T-helper 2 cell treated with Interferon-gamma antibody and Interleukin-4, amounts not matched to agents 100 ng/mL and 5 ng/mL, for 36 hours (primary cell): ENCODE measurements around the gene MEF2B. TPM values are rescaled to one million over a fixed set of nuclear protein-coding genes. Genes with fewer than 3 reads are reported as not detected.

Experiments used
- intact Hi-C: fragments of 100-400 bp; cut with micrococcal nuclease; formaldehyde crosslinking; loops from one replicate; pipeline ENCODE4 v1.15.1; 2023
- total RNA-seq: library from RNA; stranded (reverse); gene quantifications from 2 replicates; pipeline ENCODE4 v1.2.3, GENCODE V29; 2022

Gene MEF2B
- 2.3 and 3.3 TPM in 2 replicates for total RNA-seq

DNA sequence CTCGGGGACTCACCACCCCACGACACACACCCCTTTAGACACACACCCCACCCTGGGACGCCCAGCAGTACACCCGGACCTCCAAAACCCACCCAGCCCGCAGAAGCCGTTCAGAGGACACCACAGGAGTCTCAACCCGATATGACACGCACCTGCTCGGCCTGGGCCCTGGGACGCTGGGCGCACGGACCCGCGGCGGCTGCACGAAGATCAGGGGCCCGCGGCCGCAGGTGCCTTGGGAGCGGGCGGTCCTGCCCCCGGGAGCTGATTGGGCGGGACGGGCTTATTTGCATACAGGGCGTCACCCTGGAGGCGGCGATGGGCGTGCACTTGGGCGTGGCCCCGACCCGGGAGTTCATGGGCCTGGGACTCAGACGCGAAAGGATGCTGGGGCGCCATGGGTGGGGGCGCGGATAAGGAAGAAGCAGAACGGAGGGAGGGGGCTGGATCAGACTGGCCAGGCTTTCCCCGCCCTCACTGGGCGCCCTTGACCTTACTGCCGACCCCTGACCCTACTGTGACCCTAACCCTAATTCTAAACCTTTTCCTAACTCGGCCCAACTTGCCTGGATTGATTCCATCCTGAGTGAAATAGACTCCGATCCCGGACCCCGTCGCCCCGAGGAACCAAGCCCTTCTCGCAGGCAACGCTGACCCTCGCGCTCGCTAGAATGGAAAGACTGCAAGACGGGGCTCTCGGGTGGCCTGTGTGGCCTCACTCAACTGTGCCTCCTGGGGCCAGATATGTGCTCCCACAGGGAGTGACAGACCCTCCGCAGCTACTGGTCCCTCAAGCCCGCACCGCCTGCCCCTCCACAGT lies at the start of gene MEF2B:
MEF2B (minus strand) TSS at position 211 of the 820 bp plus-strand sequence. CDS start 19,528 bp downstream, outside the sequence.
- intact Hi-C loops: no loop called here

DNA sequence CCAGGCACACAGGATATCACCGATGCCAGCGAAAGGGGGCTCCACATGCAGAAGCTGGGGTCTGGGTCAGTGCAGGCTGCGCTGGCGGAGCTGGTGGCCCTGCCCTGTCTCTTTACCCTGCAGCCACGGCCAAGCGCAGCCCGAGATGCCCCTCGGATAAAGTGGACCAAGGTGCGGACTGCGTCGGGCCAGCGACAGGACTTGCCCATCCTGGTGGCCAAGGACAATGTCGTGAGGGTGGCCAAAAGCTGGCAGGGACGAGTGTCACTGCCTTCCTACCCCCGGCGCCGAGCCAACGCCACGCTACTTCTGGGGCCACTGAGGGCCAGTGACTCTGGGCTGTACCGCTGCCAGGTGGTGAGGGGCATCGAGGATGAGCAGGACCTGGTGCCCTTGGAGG lies 48.8 kb upstream of the MEF2B start:
- intact Hi-C loops: no loop called here

- intact Hi-C loops: no loop called here
Observed at GRCh38 chr19:19217099-19217498, 47.0 kb upstream of the MEF2B start.

GRCh38 chr19:19215792-19216191 lies 45.7 kb upstream of the MEF2B start:
- intact Hi-C loops: no loop called here

DNA sequence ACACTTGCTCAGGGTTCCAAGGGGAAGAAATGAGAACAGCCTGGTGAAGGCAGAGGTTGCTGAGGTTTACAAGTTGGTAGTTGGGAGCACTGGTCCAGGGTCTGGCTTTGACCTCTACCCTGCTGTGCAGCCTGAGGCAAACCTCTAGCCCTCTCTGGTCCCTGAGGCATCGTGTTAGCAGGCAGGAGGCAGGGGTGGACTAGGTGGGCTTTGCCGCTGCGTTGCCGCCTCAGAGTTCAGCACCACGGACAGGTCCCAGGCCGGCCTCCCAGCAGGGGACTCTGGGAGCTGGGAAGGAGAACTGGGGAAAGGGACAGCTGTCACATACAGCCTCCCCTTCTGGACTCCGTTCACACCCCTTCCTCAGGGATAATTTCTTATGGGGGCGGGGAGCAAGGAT lies 44.8 kb upstream of the MEF2B start:
- intact Hi-C loops: no loop called here

DNA sequence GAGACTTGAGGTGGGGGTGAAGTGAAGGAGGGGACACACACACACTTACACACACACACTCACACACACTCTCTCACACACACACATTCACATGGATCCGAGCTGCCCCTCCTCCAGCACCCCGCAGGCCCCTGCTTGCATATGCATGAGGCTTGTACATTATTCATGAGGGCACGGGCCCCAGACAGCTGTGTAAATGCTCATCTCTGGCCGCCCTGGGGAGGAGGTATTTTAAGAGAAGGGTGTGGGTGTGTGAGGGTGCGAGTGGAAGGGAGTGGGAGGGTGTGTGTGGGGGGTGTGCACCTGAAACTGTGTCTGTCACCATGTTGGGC lies 44.1 kb upstream of the MEF2B start:
- intact Hi-C loops: no loop called here

DNA sequence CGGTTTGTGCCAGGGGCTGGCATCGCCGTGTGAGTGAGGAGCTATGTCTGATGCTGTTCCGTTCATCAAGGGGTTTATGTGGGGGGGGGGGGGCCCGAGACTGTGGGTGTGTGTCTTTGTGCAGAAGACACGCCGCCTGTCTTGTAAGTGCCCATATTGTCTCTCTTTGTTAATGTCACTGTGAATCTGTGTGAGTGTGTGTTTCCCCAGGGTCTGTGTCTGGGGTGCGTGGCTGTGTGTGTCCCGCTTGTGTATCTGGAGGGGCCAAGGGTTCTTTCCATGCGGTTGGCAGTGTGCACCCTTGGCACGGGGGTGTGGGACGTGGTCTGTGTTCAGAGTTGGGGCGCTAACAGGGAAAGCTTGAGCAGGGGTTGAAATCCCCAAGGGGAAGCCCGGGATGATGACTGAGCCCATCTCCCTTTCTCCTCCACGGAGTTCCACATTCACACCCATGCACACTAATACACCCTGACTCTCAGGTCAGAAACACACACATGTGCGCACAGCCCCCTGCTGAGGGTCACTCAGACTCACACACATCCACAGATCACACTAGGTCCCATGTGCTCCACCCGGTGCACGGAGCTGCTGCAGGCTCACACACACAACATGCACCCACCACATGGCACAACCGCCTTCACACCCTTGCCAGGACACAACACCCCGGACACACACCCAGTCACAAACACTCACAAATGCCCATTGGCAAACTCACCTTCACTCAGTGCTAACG lies 43.5 kb upstream of the MEF2B start:
- intact Hi-C loops: no loop called here

DNA sequence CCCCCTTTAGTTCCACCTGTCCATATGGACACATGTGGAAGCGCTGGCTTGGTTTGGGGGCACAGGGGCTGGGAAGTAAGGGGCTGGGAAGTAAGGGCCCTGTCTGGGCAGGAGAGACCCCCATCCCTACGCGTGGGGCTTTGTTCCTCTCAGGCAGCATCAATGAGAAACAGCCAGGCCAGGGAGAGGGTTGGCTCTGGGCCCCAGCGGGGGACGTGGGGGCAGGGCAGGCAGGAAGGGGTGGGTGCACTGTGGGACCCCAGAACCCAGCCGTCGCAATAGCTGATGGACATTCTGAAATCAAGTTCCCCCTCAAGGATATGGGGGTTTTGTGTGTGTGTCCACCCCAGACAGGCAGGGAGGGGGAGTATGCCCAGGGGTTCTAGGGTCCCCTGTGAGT lies 42.9 kb upstream of the MEF2B start:
- intact Hi-C loops: no loop called here

- intact Hi-C loops: no loop called here
Observed at GRCh38 chr19:19211499-19212420, 41.7 kb upstream of the MEF2B start, which contains the start of gene NCAN. NCAN (plus strand) TSS chr19:19211958; CDS start chr19:19216954, 4,996 bp downstream.

- intact Hi-C loops: no loop called here
Observed at GRCh38 chr19:19209372-19209771, 39.3 kb upstream of the MEF2B start.

DNA sequence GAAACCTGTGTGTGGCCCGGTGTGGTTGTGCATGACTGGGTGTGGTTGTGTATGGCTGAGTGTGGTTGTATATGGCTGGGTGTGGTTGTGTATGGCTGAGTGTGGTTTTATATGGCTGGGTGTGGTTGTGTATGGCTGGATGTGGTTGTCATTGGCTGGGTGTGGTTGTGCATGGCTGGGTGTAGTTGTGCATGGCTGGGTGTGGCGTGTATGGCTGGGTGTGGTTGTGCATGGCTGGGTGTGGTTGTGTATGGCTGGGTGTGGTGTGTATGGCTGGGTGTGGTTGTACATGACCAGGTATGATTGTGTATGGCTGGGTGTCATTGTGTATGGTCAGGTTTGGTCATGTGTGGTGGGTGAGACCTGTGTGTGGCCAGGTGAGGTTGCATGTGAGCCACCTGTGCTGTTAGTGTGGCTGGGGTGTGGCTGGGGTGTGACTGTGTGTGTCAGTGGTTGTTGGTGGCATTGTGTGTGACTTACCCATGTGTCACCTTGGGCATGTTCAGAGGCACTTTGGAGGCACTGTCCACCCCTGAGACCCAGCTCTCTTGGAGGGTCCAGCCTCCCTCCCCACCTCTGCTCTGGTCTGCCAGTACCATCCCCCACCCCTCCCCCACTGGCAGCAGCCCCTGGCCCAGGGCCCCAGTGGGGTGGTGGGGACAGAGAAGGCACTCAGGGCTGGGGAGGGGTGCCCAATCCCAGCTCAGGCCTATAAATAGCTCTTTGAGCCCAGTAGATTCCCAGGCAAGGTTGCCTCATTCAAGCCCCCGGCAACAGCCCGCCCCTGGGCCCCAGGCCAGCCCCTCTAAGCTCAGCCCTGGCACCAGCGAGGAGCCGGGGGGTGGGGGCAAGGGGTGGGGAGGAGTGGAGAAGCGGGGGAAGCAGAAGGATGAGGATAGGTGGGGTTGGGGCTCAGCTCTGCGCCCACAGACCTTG lies 37.8 kb upstream of the MEF2B start:
- intact Hi-C loops: no loop called here

DNA sequence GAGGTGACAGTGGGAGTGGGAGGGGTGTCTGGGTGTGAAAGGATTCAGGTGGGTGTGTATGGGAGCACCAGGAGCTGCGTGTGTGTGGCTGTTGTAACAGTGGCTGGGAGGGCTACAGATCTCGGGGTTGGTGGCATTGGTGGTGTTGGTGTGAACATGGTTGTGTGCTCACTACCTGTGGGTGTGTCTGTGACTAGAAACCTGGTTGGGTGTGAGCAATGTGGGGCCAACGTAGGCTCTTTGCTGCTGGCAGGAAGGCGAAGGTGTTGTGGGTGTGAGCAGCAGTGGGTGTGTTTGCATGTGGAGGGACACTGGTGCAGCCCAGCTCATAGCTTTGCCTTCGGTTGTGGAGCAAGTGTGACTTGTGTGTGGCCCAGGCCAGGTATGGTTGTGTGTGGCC lies 36.9 kb upstream of the MEF2B start:
- intact Hi-C loops: no loop called here

DNA sequence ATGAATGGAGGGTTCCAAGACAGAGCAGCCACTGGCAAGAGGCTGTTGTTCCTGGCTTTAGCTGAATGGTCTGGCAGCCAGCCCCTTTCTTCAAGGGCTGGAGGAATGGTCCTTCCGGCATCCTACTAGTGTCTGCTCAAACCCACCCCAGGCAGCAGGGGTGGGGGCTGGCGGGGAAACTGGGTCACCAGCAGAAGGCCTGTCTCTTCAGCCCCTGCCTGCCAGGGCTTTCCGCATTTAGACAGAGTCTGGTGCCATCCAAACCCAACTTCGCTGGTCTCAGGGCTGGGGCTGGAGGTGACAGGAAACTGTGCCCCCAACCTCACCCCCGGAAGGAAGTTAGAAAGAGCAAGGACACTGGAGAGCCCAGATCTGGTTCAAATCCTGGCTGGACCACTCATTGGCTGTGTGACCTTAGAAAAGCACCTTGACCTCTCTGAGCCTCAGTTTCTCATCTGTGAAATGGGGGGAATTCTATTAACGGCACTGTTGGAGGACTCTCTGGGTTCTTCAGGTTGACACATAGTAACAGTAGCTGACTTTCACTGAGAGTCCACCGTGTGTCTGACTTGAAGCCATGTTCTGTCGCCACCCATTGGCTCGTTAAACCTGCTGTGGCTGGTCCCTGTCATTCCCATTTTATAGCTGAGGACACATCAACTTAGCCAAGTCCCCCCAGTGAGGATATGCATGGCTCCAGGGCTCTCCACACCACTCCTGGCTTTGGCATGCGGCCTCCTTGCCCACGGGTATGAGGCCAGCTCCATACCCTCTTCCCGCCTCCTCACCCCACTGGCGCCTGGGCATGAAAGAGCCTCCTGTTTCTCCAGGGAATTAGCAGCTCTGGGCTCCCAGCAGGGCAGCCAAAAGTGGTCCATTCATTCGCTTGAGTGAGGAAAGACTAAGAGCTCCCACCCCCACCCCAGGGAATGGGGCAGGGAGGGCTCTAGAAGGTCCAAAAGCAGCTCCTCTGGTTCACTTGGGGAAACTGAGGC lies 35.6 kb upstream of the MEF2B start:
- intact Hi-C loops: no loop called here

GRCh38 chr19:19204181-19204580 lies 34.1 kb upstream of the MEF2B start:
- intact Hi-C loops: no loop called here

- intact Hi-C loops: loop anchor here (1.0 kb wide), 1 partner anchor 11 kb away; the partner anchor contains the start of genes BORCS8 and RFXANK
Observed at GRCh38 chr19:19203012-19203856, 33.2 kb upstream of the MEF2B start, which contains the start of gene NR2C2AP. NR2C2AP (minus strand) TSS chr19:19203414; CDS start chr19:19203060, 354 bp downstream.

DNA sequence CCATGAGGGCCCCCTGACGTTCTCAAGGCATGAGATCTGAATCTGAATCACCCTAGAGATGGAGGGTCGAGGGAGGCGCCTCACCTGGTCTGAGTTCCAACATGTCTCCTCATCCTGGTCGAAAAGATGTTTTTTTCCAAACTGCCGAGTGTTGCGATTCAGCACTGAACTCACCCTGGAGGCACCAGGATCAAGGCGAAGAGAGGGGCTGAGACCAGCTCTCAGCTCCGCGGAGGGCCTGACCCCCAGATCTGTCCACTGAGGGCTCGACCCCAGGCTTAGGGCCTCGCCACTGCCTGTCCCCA lies 32.6 kb upstream of the MEF2B start:
- intact Hi-C loops: loop anchor here (1.0 kb wide), 1 partner anchor 10 kb away; the partner anchor contains the start of genes BORCS8 and RFXANK

GRCh38 chr19:19201697-19202630 lies 31.9 kb upstream of the MEF2B start:
- intact Hi-C loops: no loop called here
